ENCODE measurements around the gene RAB43. TPM values are rescaled to one million over a fixed set of nuclear protein-coding genes. Genes with fewer than 3 reads are reported as not detected.

The RAB43 gene
- total RNA-seq, 1 experiment from 2014 or later: 13.5 TPM

DNA sequence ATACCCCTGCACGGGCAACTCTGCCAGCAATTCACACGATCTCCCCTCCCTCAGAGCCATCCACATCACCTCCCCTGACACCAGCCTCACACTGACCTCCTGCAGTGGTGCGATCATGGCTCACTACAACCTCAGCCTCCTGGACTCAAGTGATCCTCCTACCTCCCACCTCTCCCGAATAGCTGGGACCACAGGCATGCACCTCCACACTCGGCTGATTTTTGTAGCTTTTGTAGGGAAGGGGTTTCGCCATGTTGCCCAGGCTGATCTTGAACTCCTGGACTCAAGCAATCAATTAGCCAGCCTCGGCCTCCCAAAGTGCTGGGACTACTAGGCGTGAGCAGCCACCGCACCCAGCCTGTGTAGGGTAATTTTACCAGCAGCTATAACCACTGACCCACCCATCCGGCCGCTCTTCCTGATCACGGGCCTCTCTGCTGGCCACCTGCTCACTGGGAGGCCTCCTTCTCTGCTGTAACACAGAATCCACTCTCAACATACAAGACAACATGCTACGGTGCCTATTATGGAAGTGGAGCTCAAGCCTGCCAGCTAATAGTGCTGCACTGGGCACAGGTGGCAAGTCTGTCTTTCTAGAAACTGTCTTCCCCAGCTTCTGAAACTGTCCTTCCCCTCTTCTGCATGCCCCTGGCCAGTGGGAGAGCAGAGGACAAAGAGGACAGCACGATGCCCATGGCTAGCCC is 56.4 kb downstream of the RAB43 start:
- H3K27ac ChIP-seq (ENCODE audit: low read depth, low read length): no peak overlapping the region
- no peak overlapping the region for H3K9ac ChIP-seq (ENCODE audit: low read length)
- intact Hi-C loops (cut with micrococcal nuclease): no loop called here
- no peak overlapping the region for H2AFZ ChIP-seq (ENCODE audit: low read depth, low read length, poor library complexity, severe bottlenecking)
- no peak for ATAC-seq
- no peaks in the 10 kb centered on the region for H3K9me3 ChIP-seq (ENCODE audit: control insufficient read depth in 1 of 2, insufficient read depth in 1 of 2, low read depth in 1 of 2, low read length in 2 of 2)
- no peaks in the 10 kb centered on the region for H4K20me1 ChIP-seq (ENCODE audit: insufficient read depth)
- H3K4me1 ChIP-seq (ENCODE audit: control insufficient read depth in 1 of 2, insufficient read depth in 2 of 2, low read length in 2 of 2): no peaks in the 10 kb centered on the region
- H3K9me2 ChIP-seq (ENCODE audit: insufficient read depth): no peaks in the 10 kb centered on the region
- H3K4me3 ChIP-seq (replicated peaks in 1 of 2; ENCODE audit: low read depth in 1 of 2, low read length in 2 of 2): no peak overlapping the region
- TF ChIP-seq ZNF274 (IDR thresholded peaks at IDR 0.05; ENCODE audit: low read depth, low read length): no peak
- TF ChIP-seq ELF1 (IDR thresholded peaks at IDR 0.05; ENCODE audit: borderline replicate concordance, low read depth): no peak
- TF ChIP-seq SP1 (IDR thresholded peaks at IDR 0.05; ENCODE audit: low read depth): no peak
- TF ChIP-seq CEBPB (IDR thresholded peaks at IDR 0.05; ENCODE audit: low read depth): no peak
- POLR2A ChIA-PET: no interaction called here
- no peaks in the 10 kb centered on the region for H3K27me3 ChIP-seq (ENCODE audit: insufficient read depth, low read length)
- no peaks in the 10 kb centered on the region for H3K36me3 ChIP-seq (ENCODE audit: control insufficient read depth in 1 of 2, insufficient read depth in 2 of 2, low read length in 2 of 2)
- no peak for DNase-seq (ENCODE audit: low read depth, low spot score)
- H3K79me2 ChIP-seq (ENCODE audit: insufficient read depth, low read length): no peaks in the 10 kb centered on the region
- no peak overlapping the region for H3K4me2 ChIP-seq (ENCODE audit: low read length)
- CTCF ChIA-PET: interaction anchor here (2.7 kb wide), 1 partner anchor 12 kb away, joined by 15 read pairs; no protein-coding TSS in a partner anchor
- no TSS peak for BruUV-seq (replicated peaks)
- RAD21 ChIA-PET (ENCODE audit: low non-redundant PET in 1 of 2, low total read pairs in 2 of 2, uncharacterized antibody in 2 of 2, unreplicated experiment in 2 of 2): no interaction called here

DNA sequence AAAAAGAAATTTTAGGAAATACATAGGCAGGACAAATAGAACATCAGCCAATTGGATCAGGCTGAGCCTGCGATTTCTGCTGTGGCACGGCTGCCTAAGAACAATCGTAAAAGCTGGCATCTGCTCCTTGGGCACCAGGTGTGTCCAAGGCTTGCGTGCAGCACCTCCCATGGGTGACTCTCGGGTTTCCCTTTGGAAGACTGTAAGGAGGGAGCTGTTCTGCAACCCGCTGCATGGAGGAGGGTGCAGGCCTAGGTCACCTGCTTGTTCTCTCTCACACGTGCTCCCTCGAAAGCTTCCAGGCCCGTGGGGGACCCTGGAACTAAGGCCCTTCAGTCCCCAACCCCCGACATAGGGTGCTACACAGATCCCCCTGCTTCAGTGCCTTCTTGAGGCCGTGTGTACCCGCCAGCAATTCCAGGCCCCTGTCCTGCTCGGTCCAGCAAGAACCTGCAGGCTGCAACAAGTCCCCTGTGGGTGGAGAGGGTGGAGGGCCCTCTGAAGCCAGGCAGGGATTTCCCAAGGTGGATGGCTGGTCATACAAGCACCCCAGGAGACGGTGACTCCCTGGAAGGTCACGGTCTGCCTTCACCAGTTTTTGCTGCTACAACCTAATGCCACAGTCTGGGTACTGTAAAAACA is 57.6 kb downstream of the RAB43 start:
- Histone ChIP-seq H3K9ac (ENCODE audit: low read length) (no peak overlapping the region), H3K36me3 (ENCODE audit: control insufficient read depth in 1 of 2, insufficient read depth in 2 of 2, low read length in 2 of 2) (no peaks in the 10 kb centered on the region), H3K9me2 (ENCODE audit: insufficient read depth) (no peaks in the 10 kb centered on the region), H3K27me3 (ENCODE audit: insufficient read depth, low read length) (no peaks in the 10 kb centered on the region), H3K4me3 (replicated peaks in 1 of 2; ENCODE audit: low read depth in 1 of 2, low read length in 2 of 2) (no peak overlapping the region), H2AFZ (ENCODE audit: low read depth, low read length, poor library complexity, severe bottlenecking) (no peak overlapping the region), H4K20me1 (ENCODE audit: insufficient read depth) (no peaks in the 10 kb centered on the region), H3K79me2 (ENCODE audit: insufficient read depth, low read length) (no peaks in the 10 kb centered on the region), H3K27ac (ENCODE audit: low read depth, low read length) (no peak overlapping the region), H3K4me1 (ENCODE audit: control insufficient read depth in 1 of 2, insufficient read depth in 2 of 2, low read length in 2 of 2) (no peaks in the 10 kb centered on the region), H3K9me3 (ENCODE audit: control insufficient read depth in 1 of 2, insufficient read depth in 1 of 2, low read depth in 1 of 2, low read length in 2 of 2) (no peaks in the 10 kb centered on the region), H3K4me2 (ENCODE audit: low read length) (no peak overlapping the region)
- ChIA-PET CTCF (interaction anchor here (0.7 kb wide), 1 partner anchor 114 kb away, joined by 3 read pairs; no protein-coding TSS in a partner anchor), RAD21 (ENCODE audit: low non-redundant PET in 1 of 2, low total read pairs in 2 of 2, uncharacterized antibody in 2 of 2, unreplicated experiment in 2 of 2) (no interaction called here), POLR2A (interaction anchor here (0.7 kb wide), 1 partner anchor 12 kb away, joined by 3 read pairs; no protein-coding TSS in a partner anchor)
- DNase-seq (ENCODE audit: low read depth, low spot score) (no peak), ATAC-seq (0 out of 2 replicates have a peak, but pooled peaks have one; percentile 27)
- TF ChIP-seq CBX3 (IDR thresholded peaks at IDR 0.05; ENCODE audit: low read depth): no peak
- TF ChIP-seq, protein P1, sequence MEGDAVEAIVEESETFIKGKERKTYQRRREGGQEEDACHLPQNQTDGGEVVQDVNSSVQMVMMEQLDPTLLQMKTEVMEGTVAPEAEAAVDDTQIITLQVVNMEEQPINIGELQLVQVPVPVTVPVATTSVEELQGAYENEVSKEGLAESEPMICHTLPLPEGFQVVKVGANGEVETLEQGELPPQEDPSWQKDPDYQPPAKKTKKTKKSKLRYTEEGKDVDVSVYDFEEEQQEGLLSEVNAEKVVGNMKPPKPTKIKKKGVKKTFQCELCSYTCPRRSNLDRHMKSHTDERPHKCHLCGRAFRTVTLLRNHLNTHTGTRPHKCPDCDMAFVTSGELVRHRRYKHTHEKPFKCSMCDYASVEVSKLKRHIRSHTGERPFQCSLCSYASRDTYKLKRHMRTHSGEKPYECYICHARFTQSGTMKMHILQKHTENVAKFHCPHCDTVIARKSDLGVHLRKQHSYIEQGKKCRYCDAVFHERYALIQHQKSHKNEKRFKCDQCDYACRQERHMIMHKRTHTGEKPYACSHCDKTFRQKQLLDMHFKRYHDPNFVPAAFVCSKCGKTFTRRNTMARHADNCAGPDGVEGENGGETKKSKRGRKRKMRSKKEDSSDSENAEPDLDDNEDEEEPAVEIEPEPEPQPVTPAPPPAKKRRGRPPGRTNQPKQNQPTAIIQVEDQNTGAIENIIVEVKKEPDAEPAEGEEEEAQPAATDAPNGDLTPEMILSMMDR (IDR thresholded peaks at IDR 0.05 in 2 of 3, conservative IDR thresholded peaks at IDR 0.05 in 1 of 3; ENCODE audit: borderline replicate concordance in 1 of 3, insufficient read depth in 1 of 3, low read depth in 2 of 3, low read length in 2 of 3): no peak
- no TSS peak for BruUV-seq (replicated peaks)
- intact Hi-C loops (cut with micrococcal nuclease): no loop called here
